HG02840 (cell line): Measurements from ENCODE around the gene KCNT1.

Source experiments
- ATAC-seq: cut with Tn5 transposase; IDR thresholded peaks from one replicate; pipeline ENCODE4 v1.9.1; 2021; ENCODE audit warnings: mild to moderate bottlenecking, moderate library complexity, moderate number of reproducible peaks; ENCODE audit not compliant: unreplicated experiment, low FRiP score

KCNT1 gene

DNA sequence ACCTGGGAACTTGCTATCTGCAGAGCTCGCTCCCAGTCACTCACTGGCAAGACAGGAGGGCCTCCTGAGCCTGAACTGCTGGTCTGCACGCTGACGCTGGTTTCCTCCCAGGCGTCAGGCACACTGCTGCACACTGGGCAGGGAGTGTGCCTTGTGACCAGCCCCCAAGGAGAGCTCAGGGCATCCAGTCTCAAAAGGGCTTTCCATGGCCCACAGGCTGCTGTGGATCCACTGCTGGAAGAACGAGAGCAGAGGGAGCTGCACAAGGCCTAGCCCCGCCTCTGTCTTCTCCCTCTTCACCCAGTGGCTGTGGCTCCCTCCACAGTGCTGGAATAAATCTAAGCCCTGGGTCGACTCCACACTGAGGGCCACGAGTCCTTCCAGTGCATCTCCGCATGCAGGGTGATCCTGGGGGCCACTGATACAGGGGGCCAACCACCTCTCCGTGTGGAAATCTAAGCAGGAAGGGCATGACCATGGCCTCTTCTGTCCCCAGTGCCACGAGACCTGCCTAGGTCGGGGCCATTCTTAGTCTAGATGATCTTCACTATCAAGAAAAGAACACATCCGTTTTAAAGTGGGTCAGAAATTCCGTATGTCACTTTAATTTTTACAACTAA, 111.8 kb downstream of the KCNT1 start:
- no peak for ATAC-seq

DNA sequence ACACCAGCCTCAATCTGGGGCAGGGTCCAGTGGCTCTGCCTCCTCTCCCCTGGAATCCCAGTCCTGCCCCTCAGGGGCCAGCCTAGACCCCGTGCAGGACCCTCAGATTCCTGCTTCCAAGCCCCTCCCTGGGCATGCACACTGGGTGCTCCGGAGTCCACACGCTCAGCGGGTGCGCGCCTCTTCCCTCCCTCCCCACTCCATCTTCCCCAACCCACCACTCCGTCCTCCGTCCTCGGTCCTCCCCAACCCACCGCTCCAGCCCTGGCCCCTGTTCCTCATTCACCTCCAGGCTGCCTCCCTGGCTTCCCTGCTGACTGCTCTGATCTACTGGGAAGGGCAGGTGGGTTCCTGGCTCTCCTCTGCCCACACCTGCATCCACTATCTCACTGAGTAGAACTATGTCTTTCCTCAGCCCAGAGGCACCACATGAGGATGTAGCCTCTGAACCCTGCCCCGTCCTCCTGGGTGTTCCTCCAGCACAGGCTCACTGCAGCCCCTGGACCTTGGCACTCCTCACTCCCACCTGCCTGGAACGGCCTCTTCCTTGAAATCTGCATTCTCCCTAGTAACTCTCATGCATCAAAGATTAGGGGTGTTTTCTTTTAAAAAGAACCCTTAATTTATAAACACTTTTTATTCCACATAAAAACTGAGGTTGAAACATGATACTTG, 112.6 kb downstream of the KCNT1 start:
- ATAC-seq, result no peak

DNA sequence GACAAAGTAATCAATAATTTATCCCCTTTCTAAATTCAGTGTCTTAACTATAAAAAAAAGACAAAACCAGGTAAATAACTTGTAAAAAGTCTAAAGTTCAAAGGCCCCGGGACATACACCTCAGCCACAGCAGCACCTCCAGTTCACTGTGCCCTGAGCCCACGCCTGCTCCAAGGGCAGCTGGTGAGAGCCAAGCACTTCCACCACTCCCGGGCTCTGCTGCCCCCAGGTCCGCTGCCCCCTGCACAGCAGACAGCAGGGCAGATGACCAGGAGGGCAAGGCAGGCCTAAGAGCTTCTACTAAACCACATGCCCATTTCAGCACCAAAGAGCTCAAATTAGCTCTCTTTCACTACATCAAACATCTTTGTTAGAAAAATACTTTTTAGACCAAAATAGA, 113.4 kb downstream of the KCNT1 start:
- no peak for ATAC-seq

DNA sequence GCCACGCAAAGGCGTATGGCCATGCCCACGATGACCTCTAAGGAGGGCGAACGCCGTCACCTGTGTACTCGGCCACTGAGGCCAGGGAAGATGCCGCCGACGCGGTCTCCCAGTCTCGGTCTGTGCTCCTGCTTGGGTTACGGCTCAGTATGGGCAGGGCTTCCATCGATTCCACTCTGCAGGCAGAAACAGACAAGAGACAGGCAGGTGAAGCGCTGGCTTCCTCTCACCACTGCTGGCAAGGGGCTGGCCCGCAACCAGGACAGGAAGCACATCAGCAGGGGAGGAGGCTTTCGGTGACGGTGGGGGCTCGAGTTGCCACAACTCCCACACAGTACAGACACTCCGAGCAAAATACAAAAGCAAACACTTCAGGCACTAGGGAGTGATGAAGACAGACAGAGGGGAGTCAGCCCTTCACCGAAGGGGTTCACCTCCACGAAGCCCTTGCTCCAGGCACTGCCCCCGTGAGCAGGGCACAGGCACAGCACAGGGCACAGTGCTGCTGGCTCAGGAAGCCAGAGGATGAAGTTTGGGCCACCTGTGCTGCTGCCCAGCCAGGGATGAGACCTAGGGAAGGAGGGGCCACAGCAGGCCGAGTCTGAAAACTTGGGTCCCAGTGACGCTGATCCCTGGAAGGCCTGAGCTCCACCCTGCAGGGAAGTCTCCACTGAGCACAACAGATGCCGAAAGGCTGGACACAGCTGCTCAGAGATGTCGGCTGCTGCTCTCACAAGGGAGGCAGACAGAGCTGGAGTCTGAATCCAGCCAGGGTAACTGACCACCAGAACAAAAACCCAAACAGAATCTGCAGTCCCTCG, 114.1 kb downstream of the KCNT1 start:
- no peak for ATAC-seq

DNA sequence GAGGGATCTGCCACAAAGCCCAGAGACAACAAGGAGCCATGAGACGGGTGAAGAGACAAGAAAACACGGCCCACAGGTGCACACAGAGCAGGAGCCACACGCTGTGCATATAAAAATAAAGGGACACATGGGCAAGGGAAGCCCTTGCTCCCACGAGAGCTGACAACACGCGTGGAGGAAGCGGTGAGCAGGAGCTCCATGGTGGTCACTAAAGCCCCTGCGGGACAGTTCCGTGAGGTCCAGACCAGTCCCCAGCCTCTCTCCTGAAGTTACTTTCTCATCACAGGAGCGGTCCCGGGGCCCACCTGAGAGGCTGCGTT, 114.6 kb downstream of the KCNT1 start:
- ATAC-seq, result no peak

DNA sequence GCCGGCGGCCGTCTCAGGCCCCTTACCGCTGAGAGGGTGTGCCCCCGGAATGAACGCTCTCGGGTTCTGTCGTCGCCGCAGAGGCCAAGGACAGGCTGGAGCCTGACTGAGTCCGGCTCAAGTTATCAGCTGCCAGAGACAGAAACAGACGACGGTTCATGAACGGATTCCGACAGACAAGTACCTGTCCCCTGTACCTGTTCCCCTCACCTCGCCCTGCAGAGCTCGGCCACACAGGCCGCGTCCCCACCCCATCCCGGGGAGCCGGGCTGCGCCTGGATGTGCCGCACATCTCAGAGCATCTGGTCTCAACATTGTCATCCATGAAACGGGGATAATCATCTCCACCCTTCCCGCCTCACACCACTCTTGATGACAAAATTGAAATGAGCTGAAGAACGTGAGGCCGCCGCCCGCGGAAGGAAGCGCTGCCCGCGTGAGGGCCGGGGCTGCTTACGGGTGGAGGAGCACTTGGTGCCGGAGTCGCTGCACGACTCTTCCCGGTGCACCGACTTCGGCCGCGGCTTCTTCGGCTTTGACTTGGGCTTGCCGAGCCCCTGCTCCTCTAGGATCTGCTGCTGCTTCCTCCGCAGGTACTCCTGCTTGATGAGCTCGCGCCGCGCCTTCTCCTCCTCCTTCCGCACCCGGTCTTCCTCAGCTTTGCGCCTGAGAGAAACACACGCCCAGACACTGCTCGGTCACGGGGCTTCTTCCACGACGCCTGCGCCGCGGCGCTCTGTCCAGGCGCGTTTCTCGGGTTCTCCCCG, 116.1 kb downstream of the KCNT1 start:
- ATAC-seq, result no peak

DNA sequence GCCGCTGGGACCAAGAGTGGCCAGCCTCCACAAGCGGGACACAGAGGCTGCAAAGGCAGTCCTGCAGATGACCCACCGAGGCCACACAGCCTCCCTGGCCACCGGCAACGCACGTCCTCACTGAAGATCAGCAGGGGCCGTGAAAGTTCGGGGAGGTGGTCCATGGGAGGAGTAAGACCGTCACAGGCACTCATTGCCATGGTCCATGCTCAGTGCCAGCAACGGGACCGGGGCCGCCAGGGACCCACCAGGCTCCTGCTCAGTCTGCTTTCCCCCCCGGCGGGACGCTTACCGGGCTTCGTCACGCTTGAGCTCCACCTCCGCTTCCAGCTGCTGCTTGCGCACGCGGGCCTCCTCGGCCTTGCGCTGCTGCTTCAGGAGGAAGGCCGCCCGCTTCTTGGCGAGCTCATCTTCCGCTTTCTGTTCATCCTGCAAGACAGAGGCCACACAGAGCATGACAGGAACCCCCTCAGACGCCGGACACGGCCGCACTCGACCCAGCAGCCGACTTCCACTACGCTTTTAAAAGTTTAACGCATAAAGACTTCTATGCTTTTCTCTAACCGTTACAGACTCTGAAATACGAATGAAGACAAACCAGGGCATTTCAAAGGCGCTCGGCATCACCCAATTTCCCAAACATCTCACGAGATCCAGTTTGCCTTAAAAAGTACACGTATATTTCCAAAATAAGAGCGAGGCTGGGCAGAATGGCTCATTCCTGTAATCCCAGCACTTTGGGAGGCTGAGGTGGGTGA, 116.9 kb downstream of the KCNT1 start:
- ATAC-seq, result no peak

DNA sequence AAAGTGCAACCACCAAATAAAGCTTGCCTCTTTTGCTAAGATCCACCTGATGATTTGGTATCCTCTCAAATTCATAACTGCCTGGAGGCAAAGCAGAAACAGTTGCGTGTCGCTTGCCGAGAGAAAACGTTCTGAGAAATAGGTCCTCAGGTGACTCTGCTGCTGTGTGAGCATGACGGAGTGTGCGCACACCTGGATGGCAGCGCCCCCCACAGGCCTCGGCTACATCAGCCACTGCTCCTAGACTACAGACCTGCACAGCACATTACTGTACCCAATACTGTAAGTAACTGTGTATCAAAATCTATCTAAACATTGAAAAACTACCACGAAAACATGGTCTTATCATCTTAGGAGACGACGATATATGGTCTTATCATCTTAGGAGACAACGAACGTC, 117.9 kb downstream of the KCNT1 start:
- ATAC-seq, result no peak

DNA sequence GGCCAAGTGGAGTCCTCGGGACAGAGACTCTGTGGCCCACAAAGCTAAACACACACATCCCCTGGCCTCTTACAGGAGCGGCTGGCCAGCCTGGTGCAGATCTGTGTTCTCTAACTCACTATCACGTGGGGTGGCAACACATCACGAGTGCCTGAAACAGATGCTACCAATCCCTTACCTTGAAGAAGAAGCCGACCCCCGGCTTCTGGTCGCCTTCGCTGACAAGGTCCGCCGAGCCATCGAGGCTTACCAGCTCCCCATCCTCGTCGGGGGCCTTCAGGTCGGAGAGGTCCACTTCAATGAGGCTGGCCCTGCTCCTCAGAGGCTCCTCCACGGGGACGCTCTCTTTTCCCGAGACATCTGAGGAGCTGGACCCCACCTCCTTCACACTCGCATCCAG, 118.7 kb downstream of the KCNT1 start:
- ATAC-seq, result no peak

DNA sequence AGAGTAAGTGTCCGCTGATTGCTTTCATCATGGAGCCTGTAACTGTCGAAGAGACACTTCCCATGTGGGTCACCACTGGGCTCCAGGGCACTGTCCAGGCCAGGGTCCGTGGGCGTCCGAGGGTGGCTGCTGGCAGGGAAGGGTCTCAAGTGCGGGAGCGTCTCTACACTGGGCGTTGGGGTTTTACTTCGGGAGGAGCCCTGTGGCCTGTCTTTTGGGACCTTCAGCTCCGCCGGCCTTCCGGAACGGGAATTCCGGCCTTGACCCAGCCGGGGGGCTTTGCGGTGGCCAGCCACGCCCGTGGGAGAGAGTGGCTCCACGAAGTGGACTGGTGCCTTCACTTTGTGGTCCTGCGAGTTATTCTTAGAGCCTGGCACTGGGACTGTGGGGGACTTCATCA, 119.1 kb downstream of the KCNT1 start:
- no peak for ATAC-seq

DNA sequence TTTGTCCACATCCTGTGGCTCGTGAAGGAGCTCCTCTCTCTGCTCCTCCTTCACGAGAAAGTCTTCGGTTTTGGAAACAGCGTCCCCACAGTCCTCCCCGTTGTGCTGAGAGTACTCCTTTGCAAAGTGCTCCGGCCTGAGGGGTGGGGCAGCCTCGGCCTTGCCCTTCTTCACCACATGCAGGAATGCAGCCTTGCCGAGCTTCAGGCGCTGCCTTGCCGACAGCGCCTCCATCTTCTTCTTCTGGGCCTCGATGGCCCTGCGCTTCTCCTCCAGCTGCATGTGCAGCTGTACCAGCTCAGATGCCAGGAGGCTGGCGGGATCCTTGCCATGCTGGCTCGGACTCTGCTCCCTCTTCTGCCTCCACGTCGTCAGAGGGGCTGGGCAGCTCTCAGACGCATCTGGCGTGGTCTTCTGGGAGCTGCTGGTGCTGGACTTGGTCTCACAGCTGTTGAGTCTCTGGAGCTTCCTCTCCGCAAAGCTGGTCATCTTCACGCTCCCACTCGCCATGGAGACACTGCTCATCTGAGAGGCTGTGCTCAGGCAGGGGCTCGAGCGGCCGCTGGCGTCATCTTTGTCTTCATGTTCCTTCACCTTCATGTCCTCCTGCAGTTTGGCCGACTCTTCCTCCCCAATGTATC, 119.9 kb downstream of the KCNT1 start:
- no peak for ATAC-seq

DNA sequence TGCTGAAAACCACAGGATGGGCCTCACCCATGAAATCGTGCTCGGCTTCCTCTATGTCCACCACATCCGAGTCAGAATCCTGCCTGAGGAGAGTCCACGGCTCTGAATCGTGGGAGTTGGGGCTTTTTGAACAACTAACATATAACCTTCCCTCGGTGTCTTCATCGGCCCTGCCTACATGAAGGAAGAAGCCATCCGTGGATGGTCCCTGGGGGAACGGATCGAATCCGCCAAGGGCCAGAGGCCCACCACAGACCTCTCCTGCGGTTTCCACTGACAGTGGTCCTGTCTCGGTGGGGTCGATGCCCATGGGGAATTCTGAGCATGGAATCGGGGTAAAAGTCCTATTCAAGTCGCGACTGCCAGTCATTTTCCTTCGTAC, 120.4 kb downstream of the KCNT1 start:
- ATAC-seq, result no peak

DNA sequence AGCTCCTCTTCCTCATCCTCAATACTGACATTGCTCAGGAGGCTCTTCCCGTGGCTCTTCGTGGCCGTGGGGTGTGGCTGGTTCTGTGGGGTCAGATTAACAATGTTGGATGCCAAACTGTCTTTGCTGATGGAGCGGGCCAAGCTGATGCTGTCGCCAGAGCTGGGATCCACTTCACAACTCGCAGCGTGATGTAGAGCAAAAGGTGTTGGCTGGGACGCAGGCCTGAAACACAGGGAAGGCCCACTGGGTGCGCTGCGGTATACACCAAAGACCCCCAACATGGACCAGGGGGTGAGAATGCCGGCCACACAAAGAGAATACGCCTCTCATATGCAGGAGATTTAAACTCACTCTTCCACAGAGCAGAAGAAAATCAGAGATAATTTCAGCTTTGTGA, 121.1 kb downstream of the KCNT1 start:
- ATAC-seq, result no peak

DNA sequence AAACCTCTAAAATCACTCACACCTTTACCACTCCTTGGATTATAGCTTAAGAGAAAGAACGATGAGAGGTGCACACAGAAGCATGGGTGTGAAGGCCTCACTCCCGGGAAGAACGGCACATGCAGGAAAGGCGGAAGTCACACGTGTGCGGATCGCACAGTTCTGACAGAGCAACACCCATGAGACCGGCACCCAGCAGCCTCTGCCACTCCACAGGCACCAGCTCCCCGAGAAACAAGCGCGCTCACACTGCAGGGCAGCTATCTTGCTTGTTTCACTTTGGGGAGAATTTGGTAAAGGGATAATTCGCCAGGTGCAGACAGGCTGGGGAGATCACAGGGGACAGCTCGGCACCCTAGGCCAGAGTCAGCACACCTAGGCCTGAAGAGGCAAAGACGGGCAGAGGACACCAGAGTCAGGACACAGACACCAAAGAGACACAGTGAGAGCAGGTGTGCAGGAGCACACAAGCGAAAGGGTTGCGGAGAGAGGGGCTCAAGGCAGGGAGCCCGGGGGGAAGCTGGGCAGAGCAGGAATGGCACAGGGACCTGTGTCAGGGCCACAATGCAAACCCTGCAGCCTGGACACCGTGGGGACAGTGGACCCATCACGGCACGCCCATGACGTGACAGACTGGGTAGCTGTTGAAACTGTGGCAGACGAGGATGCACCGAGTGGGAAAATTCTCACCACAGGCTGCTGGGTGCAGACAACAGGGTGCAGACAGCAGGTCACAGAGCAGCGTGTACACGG, 123.6 kb downstream of the KCNT1 start:
- ATAC-seq, result no peak

DNA sequence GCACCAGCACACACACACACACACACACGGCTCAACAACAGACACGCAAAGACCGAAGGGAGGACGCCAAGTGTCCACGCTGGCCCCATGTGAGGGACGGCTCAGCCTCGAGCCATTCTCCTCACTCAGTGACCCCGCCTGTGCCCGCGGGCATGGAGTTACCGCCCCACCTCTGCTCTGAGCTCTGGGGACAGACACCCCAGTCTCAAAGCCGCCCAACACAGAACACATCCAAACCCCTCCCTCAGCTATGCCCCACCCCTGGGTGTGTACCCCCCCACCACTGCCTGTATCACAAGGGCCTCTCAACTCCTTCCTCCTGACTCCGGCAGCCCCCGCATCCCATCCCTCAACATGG, 124.2 kb downstream of the KCNT1 start:
- no peak for ATAC-seq

DNA sequence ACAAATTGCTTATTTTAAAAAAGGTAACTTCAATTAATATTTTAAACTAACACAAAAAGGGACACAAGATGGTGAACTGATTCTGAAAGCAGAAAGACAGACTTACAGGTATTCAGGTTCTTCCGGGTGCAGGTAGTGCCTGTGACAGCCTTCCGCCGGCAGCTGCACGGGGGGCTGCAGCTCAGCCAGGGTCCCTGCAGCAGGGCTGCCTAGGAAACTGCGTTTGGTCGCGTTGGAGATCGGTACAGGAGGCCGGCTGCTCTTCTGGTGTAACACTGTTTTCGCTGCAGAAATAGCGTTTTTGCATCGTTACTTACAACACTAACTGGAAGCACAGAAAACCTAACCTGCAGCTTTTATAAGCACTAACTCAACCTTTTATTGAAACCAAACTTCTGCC, 125.3 kb downstream of the KCNT1 start:
- ATAC-seq, result no peak

DNA sequence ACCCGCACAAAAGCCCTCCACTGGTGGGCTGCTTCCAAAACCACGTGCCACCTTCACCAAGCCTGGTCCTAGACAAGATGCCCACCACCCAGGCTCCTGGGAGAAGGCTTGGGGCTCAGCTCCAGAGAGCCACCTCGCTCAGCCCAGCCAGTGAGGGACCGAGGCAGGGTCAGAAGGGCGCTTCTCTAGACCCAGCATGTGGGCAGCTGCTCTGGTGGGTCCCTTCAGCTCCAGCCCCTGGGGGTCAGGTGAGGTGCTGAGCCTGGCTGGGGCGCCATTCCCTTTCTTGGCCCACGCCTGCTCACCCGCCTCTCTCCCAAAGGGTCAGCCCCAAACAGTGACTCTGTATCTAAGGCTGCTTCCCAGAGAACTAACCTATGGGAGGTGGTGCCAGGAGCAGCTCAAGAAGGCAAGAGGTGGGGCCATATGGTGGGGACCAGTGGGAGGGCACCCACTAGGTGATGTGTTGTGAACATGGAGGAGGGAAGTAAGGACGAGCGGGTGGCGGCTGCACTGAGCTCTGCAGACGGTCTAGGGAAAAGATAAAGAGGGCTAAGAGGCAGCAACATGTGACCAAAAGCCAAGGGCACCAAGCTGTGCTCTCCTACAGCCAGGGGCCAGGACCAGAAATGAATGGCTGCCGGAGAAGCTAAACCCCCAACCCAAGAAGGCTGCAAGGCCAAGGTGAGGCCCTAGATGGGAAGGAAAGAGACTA, 126.0 kb downstream of the KCNT1 start:
- no peak for ATAC-seq

DNA sequence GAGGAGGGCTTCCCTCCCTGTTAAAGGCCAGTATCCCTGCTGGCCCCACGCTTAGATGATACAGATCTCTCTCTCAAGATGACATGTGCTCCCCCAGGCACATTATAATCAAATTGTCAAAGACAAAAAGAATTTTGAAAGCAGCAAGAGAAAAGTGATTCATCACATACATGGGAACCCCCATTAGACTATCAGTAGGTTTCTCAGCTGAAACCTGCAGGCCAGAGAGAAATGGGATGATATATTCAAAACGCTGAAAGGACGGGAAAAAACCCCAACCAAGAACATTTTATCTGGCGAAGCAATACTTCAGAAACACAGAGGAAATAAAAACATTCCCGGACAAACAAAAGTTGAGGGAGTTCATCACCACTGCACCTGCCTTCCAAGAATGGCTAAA, 126.7 kb downstream of the KCNT1 start:
- no peak for ATAC-seq

DNA sequence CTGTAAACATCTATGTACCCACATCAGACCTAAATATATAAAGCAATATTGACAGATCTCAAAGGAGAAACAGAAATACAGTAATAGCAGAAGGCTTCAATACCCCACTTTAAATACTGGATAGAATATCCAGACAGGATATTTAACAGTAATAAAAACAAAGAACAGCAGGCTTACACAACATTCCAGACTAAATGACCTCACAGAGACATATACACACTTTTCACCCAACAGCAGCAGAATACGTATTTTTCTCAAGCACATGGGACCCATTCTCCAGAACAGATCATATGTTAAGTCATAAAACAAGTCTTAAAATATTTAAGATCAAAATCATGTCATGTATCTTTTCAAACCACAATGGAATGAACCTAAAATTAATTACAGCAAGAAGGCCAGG, 128.5 kb downstream of the KCNT1 start:
- ATAC-seq, result no peak
